Thyroid gland (tissue), 4 donors: ENCODE measurements around the gene SND1. TPM values are rescaled to one million over a fixed set of nuclear protein-coding genes. Genes with fewer than 3 reads are reported as not detected.

ENCODE experiments used
- DNase-seq, 2 donors: peaks; one replicate each; pipeline ENCODE4 v3.0.0-alpha.2; 2019
- H3K27ac ChIP-seq, 3 donors: fragments of 200-600 bp; sonication (generic); 1 replicate in 2 of 3; 2 replicates in 1 of 3; pipeline ENCODE4 v1.5.1; 2016 to 2019; ENCODE audit warnings: mild to moderate bottlenecking in 1 of 3, moderate library complexity in 1 of 3
- H3K27me3 ChIP-seq: fragments of 200-600 bp; sonication (generic); one replicate; pipeline ENCODE4 v1.5.1; 2019
- H3K36me3 ChIP-seq, 2 donors: fragments of 200-600 bp; sonication (generic); one replicate each; pipeline ENCODE4 v1.5.1; 2016 to 2019
- H3K4me1 ChIP-seq, 2 donors: fragments of 200-600 bp; sonication (generic); one replicate each; pipeline ENCODE4 v1.5.1; 2017 to 2019
- H3K4me3 ChIP-seq, 3 donors: fragments of 200-600 bp; sonication (generic); replicated peaks in 1 of 3; 1 replicate in 2 of 3; 2 replicates in 1 of 3; pipeline ENCODE4 v1.5.1; 2016; ENCODE audit warnings: mild to moderate bottlenecking in 1 of 3
- H3K9me3 ChIP-seq: fragments of 200-600 bp; sonication (generic); one replicate; pipeline ENCODE4 v1.5.1; 2017
- CTCF ChIP-seq, 6 experiments: fragments of 200-600 bp in 3 of 6; fragments of 450-650 bp in 3 of 6; sonication (generic) in 3 of 6; IDR thresholded peaks; one replicate each; pipeline ENCODE4 v1.5.1; 2016 to 2019; ENCODE audit warnings: antibody characterized with exemption in 6 of 6, mild to moderate bottlenecking in 2 of 6, inconsistent platforms in 1 of 6, moderate library complexity in 1 of 6
- POLR2A ChIP-seq, 2 donors: fragments of 450-650 bp; IDR thresholded peaks; one replicate each; pipeline ENCODE4 v1.6.1; 2017; ENCODE audit warnings: antibody characterized with exemption in 2 of 2, mild to moderate bottlenecking in 2 of 2, moderate library complexity in 1 of 2
- WGBS, 2 donors: methylation state at CpG; one replicate each; pipeline ENCODE4 v1.1.5; 2017; 5-methylcytosine and 5-hydroxymethylcytosine counted together
- intact Hi-C: fragments of 100-400 bp; cut with DNase I; formaldehyde crosslinking; loops from one replicate; pipeline ENCODE4 v1.15.1; 2023
- total RNA-seq, 4 donors: library from RNA; depleted of rRNA; stranded (reverse); fragments of >200 nt; gene quantifications; one replicate each; pipeline ENCODE4 v1.2.3, GENCODE V29; 2016

Gene SND1
- total RNA-seq, 4 donors from 2014 or later, result 126 to 167 (median 144) TPM

GRCh38 chr7:127912901-127913300 is 260.9 kb downstream of the SND1 start:
- H3K27me3 ChIP-seq, result no peaks in the 10 kb centered on the region
- no peak for DNase-seq
- H3K36me3 ChIP-seq, result no peaks in the 10 kb centered on the region
- 53 to 61% methylated on average over 2 of the region's 2 CpGs for WGBS, 2 donors
- peaks cover 0 to 8% of the 10 kb centered on the region in 2 donors for H3K4me1 ChIP-seq
- H3K9me3 ChIP-seq, result no peaks in the 10 kb centered on the region
- H3K27ac ChIP-seq, result no peak overlapping the region
- intact Hi-C loops, result no loop called here
- TF ChIP-seq CTCF (IDR thresholded peaks at IDR 0.05) (no peak), POLR2A (IDR thresholded peaks at IDR 0.05) (no peak)
- no peak overlapping the region for H3K4me3 ChIP-seq

GRCh38 chr7:127913686-127914085 is 261.7 kb downstream of the SND1 start:
- DNase-seq, result no peak
- intact Hi-C loops, result no loop called here
- WGBS, 2 donors, result 67 to 71% methylated on average over 2 of the region's 2 CpGs
- H3K4me1 ChIP-seq, result peaks cover 0 to 8% of the 10 kb centered on the region in 2 donors
- no peak for TF ChIP-seq CTCF (IDR thresholded peaks at IDR 0.05)
- no peak for TF ChIP-seq POLR2A (IDR thresholded peaks at IDR 0.05)
- no peaks in the 10 kb centered on the region for H3K27me3 ChIP-seq
- no peaks in the 10 kb centered on the region for H3K36me3 ChIP-seq
- no peak overlapping the region for H3K27ac ChIP-seq
- H3K9me3 ChIP-seq, result no peaks in the 10 kb centered on the region
- H3K4me3 ChIP-seq, result no peak overlapping the region

GRCh38 chr7:127914693-127915092 is 262.7 kb downstream of the SND1 start:
- no peaks in the 10 kb centered on the region for H3K36me3 ChIP-seq
- intact Hi-C loops, result no loop called here
- DNase-seq, result no peak
- TF ChIP-seq POLR2A (IDR thresholded peaks at IDR 0.05) (no peak), CTCF (IDR thresholded peaks at IDR 0.05) (no peak)
- no peak overlapping the region for H3K27ac ChIP-seq
- no peaks in the 10 kb centered on the region for H3K27me3 ChIP-seq
- H3K4me1 ChIP-seq, result peaks cover 0 to 8% of the 10 kb centered on the region in 2 donors
- H3K9me3 ChIP-seq, result no peaks in the 10 kb centered on the region
- H3K4me3 ChIP-seq, result no peak overlapping the region
- WGBS, 2 donors, result 96 to 99% methylated on average over 6 of the region's 6 CpGs

GRCh38 chr7:127916735-127917134 is 264.7 kb downstream of the SND1 start:
- WGBS, 2 donors, result 91 to 96% methylated on average over 3 of the region's 3 CpGs
- no peaks in the 10 kb centered on the region for H3K9me3 ChIP-seq
- no peak overlapping the region for H3K4me3 ChIP-seq
- no peak for TF ChIP-seq POLR2A (IDR thresholded peaks at IDR 0.05)
- TF ChIP-seq CTCF (IDR thresholded peaks at IDR 0.05), result no peak
- no peak overlapping the region for H3K27ac ChIP-seq
- peaks cover 0 to 8% of the 10 kb centered on the region in 2 donors for H3K4me1 ChIP-seq
- no peak for DNase-seq
- intact Hi-C loops, result no loop called here
- no peaks in the 10 kb centered on the region for H3K36me3 ChIP-seq
- H3K27me3 ChIP-seq, result no peaks in the 10 kb centered on the region

GRCh38 chr7:127918130-127918529 is 266.1 kb downstream of the SND1 start:
- Histone ChIP-seq H3K27ac (no peak overlapping the region), H3K9me3 (no peaks in the 10 kb centered on the region), H3K36me3 (no peaks in the 10 kb centered on the region), H3K4me3 (no peak overlapping the region), H3K27me3 (no peaks in the 10 kb centered on the region), H3K4me1 (peaks cover 0 to 6% of the 10 kb centered on the region in 2 donors)
- no peak for TF ChIP-seq CTCF (IDR thresholded peaks at IDR 0.05)
- no peak for TF ChIP-seq POLR2A (IDR thresholded peaks at IDR 0.05)
- 90 to 91% methylated on average over 8 of the region's 8 CpGs for WGBS, 2 donors
- intact Hi-C loops, result no loop called here
- DNase-seq, result no peak
